Measurements from ENCODE around the gene SEMA4D.

Gene SEMA4D

DNA sequence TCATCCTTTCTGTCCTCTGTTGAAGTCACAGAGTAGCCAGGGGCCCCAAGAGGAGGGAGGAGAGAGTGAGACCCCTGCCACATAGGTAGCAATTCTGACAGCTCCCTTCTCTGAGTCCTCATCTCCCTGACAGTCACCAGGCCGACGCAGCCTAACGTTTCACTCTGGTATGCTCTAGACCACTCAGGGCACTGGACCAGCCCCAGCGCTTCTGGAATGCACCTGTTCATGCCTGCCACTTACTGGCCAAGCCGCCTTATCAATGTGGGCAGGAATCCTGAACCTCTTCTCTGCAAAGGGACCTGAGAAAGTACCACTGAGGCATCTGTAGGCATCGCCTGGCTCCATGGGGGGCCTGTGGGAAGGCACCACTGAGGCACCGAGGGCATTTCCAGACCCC is 129.4 kb downstream of the SEMA4D start:
- no peaks in the 10 kb centered on the region for H3K9me3 ChIP-seq (ENCODE audit: insufficient read depth, low read depth, low read length)

DNA sequence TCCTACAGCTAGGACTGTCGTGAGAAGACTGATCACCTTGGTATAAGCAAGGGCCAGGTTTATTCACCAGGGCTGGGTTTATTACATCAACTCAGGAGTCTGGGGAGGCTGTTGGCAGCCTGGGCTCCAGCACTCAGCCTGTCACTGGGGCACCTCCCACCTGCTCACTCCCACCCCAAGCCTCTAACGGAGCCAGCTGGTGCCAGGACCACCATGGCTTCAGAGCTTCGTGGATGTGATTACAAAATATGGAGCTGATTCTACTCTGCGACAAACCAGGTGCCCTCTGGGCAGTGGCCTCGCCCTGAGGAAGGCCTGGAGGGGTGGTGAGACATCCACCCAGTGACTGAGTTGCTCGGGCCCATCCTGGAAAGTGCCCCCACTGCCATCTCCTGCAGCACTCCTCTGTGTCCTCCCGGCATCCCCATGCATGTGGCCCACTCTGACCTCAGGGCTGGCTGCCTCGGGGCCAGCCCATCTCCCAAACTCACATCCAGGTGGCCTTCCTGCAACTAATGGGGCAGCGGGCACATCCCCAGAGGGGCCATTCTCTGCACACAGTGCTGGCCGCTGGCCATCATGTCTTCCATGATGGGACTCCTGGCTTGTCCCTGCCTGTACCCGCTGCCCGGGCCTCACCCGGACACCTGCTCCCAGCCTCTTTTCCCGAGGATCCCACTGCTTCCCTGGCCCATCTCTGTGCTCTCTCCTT is 130.0 kb downstream of the SEMA4D start:
- Histone ChIP-seq H3K9ac (ENCODE audit: low read depth, low read length, poor library complexity, severe bottlenecking) (no peak overlapping the region), H3K9me3 (ENCODE audit: insufficient read depth, low read depth, low read length) (no peaks in the 10 kb centered on the region), H3K27me3 (ENCODE audit: insufficient read depth, low read length, poor library complexity, severe bottlenecking) (no peaks in the 10 kb centered on the region), H4K20me1 (ENCODE audit: insufficient read depth, low read length, poor library complexity, severe bottlenecking) (no peaks in the 10 kb centered on the region), H3K4me1 (ENCODE audit: insufficient read depth, low read length, poor library complexity, severe bottlenecking) (peaks cover 5% of the 10 kb centered on the region), H3K9me2 (replicated peaks; ENCODE audit: low read depth, low read length) (no peaks in the 10 kb centered on the region), H3K79me2 (ENCODE audit: insufficient read depth, low read length) (no peaks in the 10 kb centered on the region), H3F3A (ENCODE audit: low read depth) (no peaks in the 10 kb centered on the region), H3K4me3 (ENCODE audit: low read length, poor library complexity, severe bottlenecking) (no peak overlapping the region), H2AFZ (ENCODE audit: low read length) (no peak overlapping the region), H3K36me3 (ENCODE audit: insufficient read depth, low read length) (no peaks in the 10 kb centered on the region; the same call in 1 of the 2 replicates), H3K4me2 (ENCODE audit: low read depth, low read length, poor library complexity, severe bottlenecking) (no peak overlapping the region)
- TF ChIP-seq, protein P1, sequence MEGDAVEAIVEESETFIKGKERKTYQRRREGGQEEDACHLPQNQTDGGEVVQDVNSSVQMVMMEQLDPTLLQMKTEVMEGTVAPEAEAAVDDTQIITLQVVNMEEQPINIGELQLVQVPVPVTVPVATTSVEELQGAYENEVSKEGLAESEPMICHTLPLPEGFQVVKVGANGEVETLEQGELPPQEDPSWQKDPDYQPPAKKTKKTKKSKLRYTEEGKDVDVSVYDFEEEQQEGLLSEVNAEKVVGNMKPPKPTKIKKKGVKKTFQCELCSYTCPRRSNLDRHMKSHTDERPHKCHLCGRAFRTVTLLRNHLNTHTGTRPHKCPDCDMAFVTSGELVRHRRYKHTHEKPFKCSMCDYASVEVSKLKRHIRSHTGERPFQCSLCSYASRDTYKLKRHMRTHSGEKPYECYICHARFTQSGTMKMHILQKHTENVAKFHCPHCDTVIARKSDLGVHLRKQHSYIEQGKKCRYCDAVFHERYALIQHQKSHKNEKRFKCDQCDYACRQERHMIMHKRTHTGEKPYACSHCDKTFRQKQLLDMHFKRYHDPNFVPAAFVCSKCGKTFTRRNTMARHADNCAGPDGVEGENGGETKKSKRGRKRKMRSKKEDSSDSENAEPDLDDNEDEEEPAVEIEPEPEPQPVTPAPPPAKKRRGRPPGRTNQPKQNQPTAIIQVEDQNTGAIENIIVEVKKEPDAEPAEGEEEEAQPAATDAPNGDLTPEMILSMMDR (conservative IDR thresholded peaks at IDR 0.05; ENCODE audit: low read length), result no peak
- no peak for TF ChIP-seq EZH2phosphoT487 (IDR thresholded peaks at IDR 0.05; ENCODE audit: borderline replicate concordance)

More for the DNA sequence above, 129.4 kb downstream of the SEMA4D start:
- TF ChIP-seq, protein P1 (conservative IDR thresholded peaks at IDR 0.05; ENCODE audit: low read length), result no peak
- no peak for TF ChIP-seq EZH2phosphoT487 (IDR thresholded peaks at IDR 0.05; ENCODE audit: borderline replicate concordance)
- H4K20me1 ChIP-seq (ENCODE audit: insufficient read depth, low read length, poor library complexity, severe bottlenecking), result no peaks in the 10 kb centered on the region
- no peaks in the 10 kb centered on the region for H3K79me2 ChIP-seq (ENCODE audit: insufficient read depth, low read length)
- no peaks in the 10 kb centered on the region for H3F3A ChIP-seq (ENCODE audit: low read depth)
- no peaks in the 10 kb centered on the region for H3K27me3 ChIP-seq (ENCODE audit: insufficient read depth, low read length, poor library complexity, severe bottlenecking)
- H3K4me3 ChIP-seq (ENCODE audit: low read length, poor library complexity, severe bottlenecking), result no peak overlapping the region
- H2AFZ ChIP-seq (ENCODE audit: low read length), result no peak overlapping the region
- no peaks in the 10 kb centered on the region for H3K9me2 ChIP-seq (replicated peaks; ENCODE audit: low read depth, low read length)
- no peaks in the 10 kb centered on the region for H3K36me3 ChIP-seq (ENCODE audit: insufficient read depth, low read length)
- H3K4me1 ChIP-seq (ENCODE audit: insufficient read depth, low read length, poor library complexity, severe bottlenecking), result peaks cover 11% of the 10 kb centered on the region
- no peak overlapping the region for H3K9ac ChIP-seq (ENCODE audit: low read depth, low read length, poor library complexity, severe bottlenecking)
- no peak overlapping the region for H3K4me2 ChIP-seq (ENCODE audit: low read depth, low read length, poor library complexity, severe bottlenecking)

DNA sequence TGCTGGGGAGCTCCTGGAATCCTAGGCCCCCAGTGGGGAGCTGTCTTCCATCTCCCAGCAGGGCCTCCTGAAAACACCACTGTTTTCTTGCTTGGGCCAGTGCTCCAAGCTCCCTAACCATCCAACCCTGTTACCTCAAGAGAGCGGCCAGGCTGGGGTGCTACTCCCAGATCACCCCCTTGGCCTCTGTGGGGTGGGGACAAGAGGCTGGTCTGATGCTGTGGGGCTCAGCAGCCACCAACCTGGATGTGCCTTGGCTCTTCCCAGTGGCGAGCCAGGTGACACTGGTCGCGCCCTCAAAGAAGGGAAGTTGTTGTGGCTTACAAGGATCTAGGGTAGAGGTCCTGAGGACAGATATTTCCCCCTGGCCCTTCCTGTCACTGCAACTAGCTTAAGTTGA is 130.6 kb downstream of the SEMA4D start:
- peaks cover 5% of the 10 kb centered on the region; the same call in 1 of the 2 replicates for H3K36me3 ChIP-seq (ENCODE audit: insufficient read depth, low read length)
- H3K4me1 ChIP-seq (ENCODE audit: insufficient read depth, low read length, poor library complexity, severe bottlenecking), result peaks cover 5% of the 10 kb centered on the region
- no peaks in the 10 kb centered on the region for H3K9me2 ChIP-seq (replicated peaks; ENCODE audit: low read depth, low read length)
- no peaks in the 10 kb centered on the region for H4K20me1 ChIP-seq (ENCODE audit: insufficient read depth, low read length, poor library complexity, severe bottlenecking)
- no peaks in the 10 kb centered on the region for H3K27me3 ChIP-seq (ENCODE audit: insufficient read depth, low read length, poor library complexity, severe bottlenecking)
- H3K9me3 ChIP-seq (ENCODE audit: insufficient read depth, low read depth, low read length), result no peaks in the 10 kb centered on the region
- no peaks in the 10 kb centered on the region for H3F3A ChIP-seq (ENCODE audit: low read depth)
- H3K79me2 ChIP-seq (ENCODE audit: insufficient read depth, low read length), result no peaks in the 10 kb centered on the region
- no peak overlapping the region for H3K4me3 ChIP-seq (ENCODE audit: low read length, poor library complexity, severe bottlenecking)
- no peak overlapping the region for H3K9ac ChIP-seq (ENCODE audit: low read depth, low read length, poor library complexity, severe bottlenecking)
- no peak overlapping the region for H2AFZ ChIP-seq (ENCODE audit: low read length)
- TF ChIP-seq, protein P1 (conservative IDR thresholded peaks at IDR 0.05; ENCODE audit: low read length), result no peak
- no peak for TF ChIP-seq EZH2phosphoT487 (IDR thresholded peaks at IDR 0.05; ENCODE audit: borderline replicate concordance)
- H3K4me2 ChIP-seq (ENCODE audit: low read depth, low read length, poor library complexity, severe bottlenecking), result no peak overlapping the region
